Measurements from ENCODE around the gene REC8. TPM values are rescaled to one million over a fixed set of nuclear protein-coding genes. Genes with fewer than 3 reads are reported as not detected.
A peak's percentile ranks its signal among the peaks of the same experiment; 100 is the strongest.

The REC8 gene
- total RNA-seq, 4 donors from 2014 or later, result 2.5 to 17.2 (median 10.2) TPM

DNA sequence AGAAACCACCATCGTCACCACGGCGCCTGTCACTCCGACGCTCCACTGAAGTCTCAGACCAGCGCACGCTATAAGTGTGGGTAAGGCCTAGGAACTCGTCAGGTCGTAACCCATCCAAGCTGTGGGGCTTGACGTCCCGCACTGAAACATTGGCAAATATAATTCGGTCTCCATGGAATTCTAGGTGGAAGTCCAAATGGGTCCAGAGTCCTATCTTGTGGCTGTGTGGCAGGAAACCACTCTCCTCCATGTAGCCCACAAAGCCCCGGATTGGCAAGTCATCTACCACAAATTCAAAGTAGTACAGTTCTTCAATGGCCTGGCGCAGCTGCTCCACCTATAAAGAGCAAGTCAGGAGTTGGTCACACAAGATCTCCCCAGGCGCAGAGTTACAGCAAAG lies 21.1 kb downstream of the REC8 start:
- Histone ChIP-seq H3K27ac (no peak overlapping the region), H3K4me1 (peaks cover 57% of the 10 kb centered on the region), H3K36me3 (peaks cover 25% of the 10 kb centered on the region), H3K4me3 (no peak overlapping the region), H3K9me3 (no peaks in the 10 kb centered on the region), H3K27me3 (no peaks in the 10 kb centered on the region)
- TF ChIP-seq POLR2AphosphoS5 (IDR thresholded peaks at IDR 0.05) (no peak), POLR2A (IDR thresholded peaks at IDR 0.05) (no peak), EP300 (IDR thresholded peaks at IDR 0.05) (no peak)
- TF ChIP-seq, protein P1, sequence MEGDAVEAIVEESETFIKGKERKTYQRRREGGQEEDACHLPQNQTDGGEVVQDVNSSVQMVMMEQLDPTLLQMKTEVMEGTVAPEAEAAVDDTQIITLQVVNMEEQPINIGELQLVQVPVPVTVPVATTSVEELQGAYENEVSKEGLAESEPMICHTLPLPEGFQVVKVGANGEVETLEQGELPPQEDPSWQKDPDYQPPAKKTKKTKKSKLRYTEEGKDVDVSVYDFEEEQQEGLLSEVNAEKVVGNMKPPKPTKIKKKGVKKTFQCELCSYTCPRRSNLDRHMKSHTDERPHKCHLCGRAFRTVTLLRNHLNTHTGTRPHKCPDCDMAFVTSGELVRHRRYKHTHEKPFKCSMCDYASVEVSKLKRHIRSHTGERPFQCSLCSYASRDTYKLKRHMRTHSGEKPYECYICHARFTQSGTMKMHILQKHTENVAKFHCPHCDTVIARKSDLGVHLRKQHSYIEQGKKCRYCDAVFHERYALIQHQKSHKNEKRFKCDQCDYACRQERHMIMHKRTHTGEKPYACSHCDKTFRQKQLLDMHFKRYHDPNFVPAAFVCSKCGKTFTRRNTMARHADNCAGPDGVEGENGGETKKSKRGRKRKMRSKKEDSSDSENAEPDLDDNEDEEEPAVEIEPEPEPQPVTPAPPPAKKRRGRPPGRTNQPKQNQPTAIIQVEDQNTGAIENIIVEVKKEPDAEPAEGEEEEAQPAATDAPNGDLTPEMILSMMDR (IDR thresholded peaks at IDR 0.05), result no peak
- no peak for DNase-seq (ENCODE audit: low spot score in 2 of 2)
- 94% methylated on average over 15 of the region's 15 CpGs for WGBS

DNA sequence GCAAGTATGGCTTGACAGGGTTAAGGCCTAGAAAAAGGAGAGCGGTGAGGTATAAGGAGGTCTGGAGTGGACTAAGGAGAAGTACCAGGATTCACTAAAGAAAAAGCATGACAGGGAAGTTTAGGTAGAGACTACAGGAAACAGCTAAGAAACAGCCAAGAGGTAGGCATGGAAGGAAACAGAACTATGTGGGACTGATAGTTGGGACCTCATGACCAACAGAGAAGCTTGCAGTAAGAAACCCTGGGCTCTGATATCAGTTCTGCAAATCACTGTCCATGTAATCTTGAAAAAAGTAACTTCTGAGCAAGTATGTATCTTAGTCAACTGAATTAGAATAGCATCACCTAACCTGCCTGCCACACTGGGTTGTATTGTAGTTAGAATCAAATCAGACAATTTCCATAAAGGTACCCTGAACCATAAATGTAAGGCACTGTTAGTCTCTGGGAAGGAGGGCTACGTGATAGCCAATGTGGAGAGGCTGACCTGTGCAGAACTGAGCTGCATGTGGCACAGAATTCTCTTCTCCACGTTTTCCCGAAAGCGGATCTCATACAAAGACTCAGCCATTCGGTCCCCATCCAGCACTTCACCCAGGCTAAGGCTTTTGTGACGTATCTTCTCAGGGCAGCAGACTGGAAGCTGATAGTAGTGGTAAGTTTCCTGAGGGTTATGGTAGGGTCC lies 22.4 kb downstream of the REC8 start:
- H3K27ac ChIP-seq, result peak overlapping the region; percentile 97
- H3K36me3 ChIP-seq, result peaks cover 25% of the 10 kb centered on the region
- no peaks in the 10 kb centered on the region for H3K27me3 ChIP-seq
- H3K4me1 ChIP-seq, result peaks cover 51% of the 10 kb centered on the region
- TF ChIP-seq EP300 (IDR thresholded peaks at IDR 0.05) (no peak), POLR2AphosphoS5 (IDR thresholded peaks at IDR 0.05) (no peak), POLR2A (IDR thresholded peaks at IDR 0.05) (no peak)
- TF ChIP-seq, protein P1 (IDR thresholded peaks at IDR 0.05), result no peak
- H3K4me3 ChIP-seq, result peak overlapping the region; percentile 99
- 72% methylated on average over 7 of the region's 7 CpGs for WGBS
- H3K9me3 ChIP-seq, result no peaks in the 10 kb centered on the region
- DNase-seq (ENCODE audit: low spot score in 2 of 2), result no peak

DNA sequence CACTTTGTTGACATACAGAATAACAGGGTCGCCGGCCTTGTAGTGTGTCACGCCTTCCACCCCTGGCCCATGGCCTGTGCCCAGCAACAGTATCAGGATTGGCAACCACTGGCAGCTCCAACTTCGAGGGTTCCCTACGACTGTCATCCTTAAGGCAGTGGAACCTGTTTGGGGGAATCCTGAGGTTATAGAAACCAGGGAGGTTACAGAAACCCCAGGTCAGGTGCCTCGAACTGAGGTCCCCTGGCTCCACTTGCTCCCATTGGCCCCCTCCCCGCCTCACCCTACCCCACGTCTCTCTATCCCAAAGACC lies 22.9 kb downstream of the REC8 start:
- Histone ChIP-seq H3K4me1 (peaks cover 47% of the 10 kb centered on the region), H3K27me3 (no peaks in the 10 kb centered on the region), H3K9me3 (no peaks in the 10 kb centered on the region), H3K4me3 (peak overlapping the region; percentile 99), H3K36me3 (peaks cover 25% of the 10 kb centered on the region), H3K27ac (peak overlapping the region; percentile 97)
- TF ChIP-seq POLR2A (IDR thresholded peaks at IDR 0.05) (no peak), EP300 (IDR thresholded peaks at IDR 0.05) (no peak), POLR2AphosphoS5 (IDR thresholded peaks at IDR 0.05) (no peak)
- TF ChIP-seq, protein P1 (IDR thresholded peaks at IDR 0.05), result no peak
- WGBS, result 26% methylated on average over 7 of the region's 8 CpGs
- no peak for DNase-seq (ENCODE audit: low spot score in 2 of 2)

DNA sequence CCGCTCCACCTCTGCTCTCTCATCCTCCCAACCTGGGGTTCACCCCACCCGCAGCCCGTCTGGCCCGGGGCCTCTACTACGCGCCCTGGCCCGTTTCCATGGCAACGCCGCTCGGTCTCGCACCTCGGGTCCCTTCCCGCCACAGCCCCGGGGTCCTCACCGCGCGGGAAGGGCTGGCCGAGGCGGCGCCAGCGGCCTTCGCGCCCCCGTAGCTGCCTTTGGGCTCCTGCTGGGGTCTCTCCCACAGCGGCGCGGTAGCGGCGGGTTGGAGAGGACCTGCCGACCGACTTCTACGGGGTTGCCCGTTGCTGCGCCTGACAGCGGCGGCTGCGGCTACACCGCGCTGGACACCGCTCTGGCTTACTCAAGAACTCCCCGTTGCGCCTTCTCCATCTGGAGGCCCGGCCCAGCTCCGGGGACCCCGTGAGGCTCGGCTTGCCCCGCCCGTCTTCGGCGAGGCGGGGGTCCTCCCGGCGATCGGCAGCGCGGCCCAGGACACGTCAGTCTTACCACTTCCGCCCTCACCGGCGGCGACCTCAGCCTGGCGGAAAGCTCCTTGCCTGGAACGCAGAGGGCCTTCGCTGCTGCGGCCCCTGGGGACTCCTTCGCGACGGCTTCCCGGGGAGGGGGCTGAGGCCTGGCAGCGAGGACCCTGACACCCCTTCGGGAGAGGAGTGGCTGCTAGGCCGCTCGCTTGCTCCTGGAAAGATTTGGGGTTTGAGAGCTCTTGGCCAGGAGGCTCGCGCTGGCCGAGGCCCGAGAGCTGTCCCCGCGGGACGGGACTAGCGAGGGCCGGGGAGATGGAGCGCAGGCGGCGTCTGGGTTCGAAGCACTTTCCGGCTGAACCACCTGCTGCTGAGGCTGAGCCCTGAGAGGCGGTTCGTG lies 23.5 kb downstream of the REC8 start, which contains the start of gene TM9SF1:
TM9SF1 (minus strand) TSS at position 256 of the 885 bp plus-strand sequence. CDS start 422 bp downstream, outside the sequence.
- Histone ChIP-seq H3K4me3 (peak within 1 kb of the TSS; percentile 99), H3K27ac (peak within 1 kb of the TSS; percentile 97), H3K4me1 (peaks cover 47% of the 10 kb centered on the region), H3K9me3 (no peaks in the 10 kb centered on the region), H3K36me3 (peaks cover 23% of the 10 kb centered on the region), H3K27me3 (no peaks in the 10 kb centered on the region)
- 1% methylated on average over 10 of the region's 89 CpGs for WGBS
- DNase-seq (ENCODE audit: low spot score in 2 of 2), result peak; percentile 92 to 94
- peak; percentile 75 to 93 (median 81) for TF ChIP-seq POLR2AphosphoS5 (IDR thresholded peaks at IDR 0.05)
- peak; percentile 40 to 48 for TF ChIP-seq POLR2A (IDR thresholded peaks at IDR 0.05)
- TF ChIP-seq EP300 (IDR thresholded peaks at IDR 0.05), result no peak

DNA sequence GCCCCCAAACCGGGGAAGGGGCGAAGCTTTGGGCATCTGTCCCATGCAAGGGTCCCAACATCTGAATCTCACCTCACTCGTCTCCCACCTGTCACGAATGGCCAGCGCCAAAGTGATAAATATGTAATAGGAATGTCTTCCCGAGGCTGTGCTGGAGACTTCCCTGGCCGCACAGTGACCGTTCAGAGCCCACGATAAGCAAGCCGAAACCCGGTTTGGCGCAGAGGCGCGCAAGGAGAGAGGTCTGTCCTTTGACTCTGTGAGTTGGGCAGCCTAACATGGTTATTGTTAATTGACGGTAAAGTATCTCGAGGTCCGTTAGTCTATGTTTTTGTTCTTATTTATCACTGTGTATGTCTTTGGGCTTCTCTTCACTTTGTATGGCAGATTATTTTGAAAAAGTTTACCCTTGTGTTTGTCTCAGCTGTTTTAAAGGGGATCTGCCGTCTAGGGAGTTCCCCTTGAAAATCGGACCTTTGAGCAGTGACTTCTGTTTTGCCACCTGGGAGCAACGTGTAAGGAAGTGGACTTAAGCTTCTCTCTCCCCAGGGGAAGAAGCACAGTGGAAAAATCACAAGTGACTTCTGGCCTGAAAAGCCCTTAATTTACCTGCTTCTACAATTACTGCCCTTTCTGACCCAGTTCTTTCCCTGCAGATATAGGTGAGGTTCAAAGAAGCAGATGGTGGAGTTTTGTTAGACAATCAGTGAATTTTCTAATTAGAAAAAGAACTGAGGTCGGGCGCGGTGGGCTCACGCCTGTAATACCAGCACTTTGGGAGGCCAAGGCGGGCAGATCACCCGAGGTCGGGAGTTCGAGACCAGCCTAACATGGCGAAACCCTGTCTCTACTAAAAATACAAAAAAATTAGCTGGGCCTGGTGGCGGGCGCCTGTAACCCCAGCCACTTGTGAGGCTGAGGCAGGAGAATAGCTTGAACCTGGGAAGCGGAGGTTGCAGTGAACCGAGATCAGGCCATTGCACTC lies 24.5 kb downstream of the REC8 start:
- peak overlapping the region; percentile 99 for H3K4me3 ChIP-seq
- H3K4me1 ChIP-seq, result peaks cover 47% of the 10 kb centered on the region
- H3K27me3 ChIP-seq, result no peaks in the 10 kb centered on the region
- peak overlapping the region; percentile 97 for H3K27ac ChIP-seq
- TF ChIP-seq, protein P1 (IDR thresholded peaks at IDR 0.05), result no peak
- TF ChIP-seq POLR2A (IDR thresholded peaks at IDR 0.05), result no peak
- TF ChIP-seq POLR2AphosphoS5 (IDR thresholded peaks at IDR 0.05), result no peak
- no peak for TF ChIP-seq EP300 (IDR thresholded peaks at IDR 0.05)
- 40% methylated on average over 28 of the region's 33 CpGs for WGBS
- H3K9me3 ChIP-seq, result no peaks in the 10 kb centered on the region
- no peak for DNase-seq (ENCODE audit: low spot score in 2 of 2)
- H3K36me3 ChIP-seq, result peaks cover 21% of the 10 kb centered on the region

Measured in suprapubic skin (tissue), 4 donors.